Astrocyte (in vitro differentiated cells and primary cell): ENCODE results near the gene ASB1.

Experiments used
- EZH2 ChIP-seq: IDR thresholded peaks from 2 replicates; pipeline ENCODE4 v1.6.1; 2012; ENCODE audit warnings: mild to moderate bottlenecking, low read length, inconsistent platforms; ENCODE audit not compliant: insufficient read depth
- TF ChIP-seq, protein P1 (sequence below): IDR thresholded peaks from 2 replicates; pipeline ENCODE4 v1.5.1; 2011; ENCODE audit warnings: low read depth, mild to moderate bottlenecking, inconsistent platforms, low read length, moderate library complexity; ENCODE audit not compliant: insufficient read depth

- TF ChIP-seq, protein P1, sequence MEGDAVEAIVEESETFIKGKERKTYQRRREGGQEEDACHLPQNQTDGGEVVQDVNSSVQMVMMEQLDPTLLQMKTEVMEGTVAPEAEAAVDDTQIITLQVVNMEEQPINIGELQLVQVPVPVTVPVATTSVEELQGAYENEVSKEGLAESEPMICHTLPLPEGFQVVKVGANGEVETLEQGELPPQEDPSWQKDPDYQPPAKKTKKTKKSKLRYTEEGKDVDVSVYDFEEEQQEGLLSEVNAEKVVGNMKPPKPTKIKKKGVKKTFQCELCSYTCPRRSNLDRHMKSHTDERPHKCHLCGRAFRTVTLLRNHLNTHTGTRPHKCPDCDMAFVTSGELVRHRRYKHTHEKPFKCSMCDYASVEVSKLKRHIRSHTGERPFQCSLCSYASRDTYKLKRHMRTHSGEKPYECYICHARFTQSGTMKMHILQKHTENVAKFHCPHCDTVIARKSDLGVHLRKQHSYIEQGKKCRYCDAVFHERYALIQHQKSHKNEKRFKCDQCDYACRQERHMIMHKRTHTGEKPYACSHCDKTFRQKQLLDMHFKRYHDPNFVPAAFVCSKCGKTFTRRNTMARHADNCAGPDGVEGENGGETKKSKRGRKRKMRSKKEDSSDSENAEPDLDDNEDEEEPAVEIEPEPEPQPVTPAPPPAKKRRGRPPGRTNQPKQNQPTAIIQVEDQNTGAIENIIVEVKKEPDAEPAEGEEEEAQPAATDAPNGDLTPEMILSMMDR = no peak
- TF ChIP-seq EZH2 = no peak
These were observed 63.2 kb downstream of the ASB1 start for GRCh38 chr2:238489896-238490295.
